Embryonic facial prominence (tissue), 1 donor: Measurements from ENCODE around the gene UBR7.

Experiments used
- DNase-seq: peaks from one replicate; pipeline ENCODE4 v3.0.0-alpha.2; 2016; ENCODE audit errors: extremely low spot score

The UBR7 gene

DNA sequence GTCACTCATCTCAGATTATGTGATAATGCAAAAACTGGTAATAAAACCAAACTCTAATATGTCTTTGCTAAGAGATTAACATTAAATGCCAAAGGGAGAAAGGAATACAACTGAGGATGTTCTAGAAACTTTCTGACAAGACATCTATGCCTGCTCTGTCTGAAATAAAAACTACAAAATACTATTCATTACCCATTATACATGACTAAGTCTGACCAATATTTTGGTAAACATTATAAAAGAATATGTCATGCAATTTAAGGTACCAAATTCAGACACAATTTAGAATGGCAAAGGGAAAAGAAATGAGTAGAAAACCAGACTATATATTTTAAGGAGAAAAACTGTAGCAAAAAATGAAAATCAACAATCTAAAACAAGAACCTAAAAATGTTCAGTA lies 39.5 kb downstream of the UBR7 start:
- no peak for DNase-seq

GRCh38 chr14:93249128-93249831 lies 42.2 kb downstream of the UBR7 start:
- no peak for DNase-seq

DNA sequence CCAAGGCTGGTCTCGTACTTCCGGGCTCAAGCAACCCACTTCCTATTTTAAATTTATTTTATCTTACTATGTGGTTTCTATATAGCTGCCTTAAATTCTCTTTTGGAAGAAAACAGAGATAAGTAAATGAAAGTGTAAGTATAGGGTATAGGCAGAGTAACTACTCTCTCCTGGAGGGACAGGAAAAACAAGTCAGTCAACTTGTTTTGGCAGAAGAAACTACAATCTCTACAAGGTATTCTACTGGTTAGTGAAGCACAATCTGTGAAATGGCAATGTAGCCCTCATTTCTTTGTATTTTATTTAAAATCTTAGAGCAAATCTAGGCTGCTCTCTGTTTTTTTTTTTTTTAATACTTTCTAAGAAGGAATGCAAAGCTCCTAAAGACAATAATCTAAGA lies 55.4 kb downstream of the UBR7 start:
- DNase-seq: no peak

GRCh38 chr14:93263416-93263815 lies 56.4 kb downstream of the UBR7 start:
- DNase-seq: no peak

DNA sequence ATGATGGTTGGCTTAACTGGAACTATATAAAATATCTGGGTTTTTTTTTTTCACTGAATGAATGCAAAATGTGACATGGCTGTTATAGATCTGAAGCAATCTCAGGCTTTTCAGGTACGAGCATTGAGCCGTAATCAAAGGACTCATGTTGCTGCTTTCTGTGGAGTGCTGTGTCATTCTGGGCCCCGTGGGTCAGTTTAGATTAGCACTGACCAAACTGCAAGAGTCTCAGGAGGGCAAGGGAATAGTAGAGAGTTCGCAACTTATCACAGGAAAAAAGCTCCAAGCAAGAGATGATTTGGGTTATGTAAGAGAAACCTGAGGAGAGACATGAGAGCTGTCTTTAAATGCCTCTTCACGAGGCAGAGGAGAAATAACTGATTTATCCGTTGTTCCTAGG lies 59.1 kb downstream of the UBR7 start:
- DNase-seq: no peak

DNA sequence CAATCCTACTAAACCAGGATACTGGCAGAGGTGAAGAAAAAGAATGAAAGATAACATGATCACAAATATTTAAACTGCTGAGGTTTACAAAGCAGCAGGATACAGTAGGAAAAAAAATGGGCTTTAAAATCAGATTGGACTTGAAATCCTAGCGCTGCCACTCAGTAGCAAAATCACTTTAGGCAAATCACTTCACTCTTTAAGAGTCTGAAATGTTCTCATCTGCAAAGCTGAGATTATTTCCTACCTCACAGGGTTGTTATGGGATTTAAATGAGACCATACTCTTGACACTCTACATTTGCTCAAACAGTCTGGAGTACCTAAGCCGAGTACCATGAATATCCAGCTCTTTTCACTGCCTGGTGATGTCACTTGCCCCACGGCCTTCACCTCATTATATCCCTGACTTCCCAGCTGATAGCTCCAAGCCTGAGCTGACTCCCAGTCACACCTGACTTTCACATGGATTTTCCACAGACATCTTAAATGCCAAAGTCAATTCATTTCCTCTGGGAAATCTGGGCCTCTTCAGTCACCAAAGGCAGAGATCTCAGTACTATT lies 60.2 kb downstream of the UBR7 start:
- DNase-seq: no peak

- DNase-seq: no peak
These were observed 61.4 kb downstream of the UBR7 start for GRCh38 chr14:93268406-93268805.

GRCh38 chr14:93269341-93270068 lies 62.4 kb downstream of the UBR7 start:
- no peak for DNase-seq

GRCh38 chr14:93271111-93271510 lies 64.1 kb downstream of the UBR7 start:
- no peak for DNase-seq

DNA sequence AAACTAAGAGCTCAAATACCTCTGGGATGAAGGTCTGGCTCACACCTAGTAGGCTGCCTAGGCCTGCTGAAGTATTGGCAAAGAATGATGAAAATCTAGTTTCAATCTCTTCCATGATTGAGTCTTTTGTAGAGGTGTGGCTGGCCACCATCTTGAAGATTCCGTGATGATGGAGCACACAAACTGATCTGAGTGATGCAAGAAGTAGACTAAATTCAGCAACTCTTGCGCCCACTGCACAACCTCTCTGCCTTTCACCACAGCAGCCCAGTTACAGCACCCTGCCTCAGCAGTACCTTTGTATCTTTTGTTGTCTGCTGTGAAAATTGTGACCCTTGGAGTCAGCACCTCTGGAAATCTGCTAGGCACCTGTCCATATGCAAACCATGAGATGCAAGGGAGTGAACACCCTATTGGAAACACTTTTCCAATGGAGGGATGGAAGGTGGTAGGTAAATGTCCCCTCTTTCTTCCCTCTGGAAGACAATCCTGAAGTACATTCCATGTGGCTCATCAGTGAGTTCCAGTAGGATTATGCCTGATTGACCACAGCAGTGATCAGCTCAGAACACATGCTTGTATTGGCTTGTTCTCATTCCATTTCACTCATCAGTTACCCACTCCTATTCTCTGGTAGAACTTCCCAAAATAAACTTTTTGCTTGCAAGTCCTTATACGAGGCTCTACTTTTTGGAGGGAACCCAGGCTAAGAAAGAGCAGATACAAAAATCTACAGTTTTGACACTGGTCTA lies 67.2 kb downstream of the UBR7 start:
- no peak for DNase-seq

- no peak for DNase-seq
These were observed 69.1 kb downstream of the UBR7 start for GRCh38 chr14:93276031-93276716.
